ENCODE results near the gene OR52A1.

The OR52A1 gene

DNA sequence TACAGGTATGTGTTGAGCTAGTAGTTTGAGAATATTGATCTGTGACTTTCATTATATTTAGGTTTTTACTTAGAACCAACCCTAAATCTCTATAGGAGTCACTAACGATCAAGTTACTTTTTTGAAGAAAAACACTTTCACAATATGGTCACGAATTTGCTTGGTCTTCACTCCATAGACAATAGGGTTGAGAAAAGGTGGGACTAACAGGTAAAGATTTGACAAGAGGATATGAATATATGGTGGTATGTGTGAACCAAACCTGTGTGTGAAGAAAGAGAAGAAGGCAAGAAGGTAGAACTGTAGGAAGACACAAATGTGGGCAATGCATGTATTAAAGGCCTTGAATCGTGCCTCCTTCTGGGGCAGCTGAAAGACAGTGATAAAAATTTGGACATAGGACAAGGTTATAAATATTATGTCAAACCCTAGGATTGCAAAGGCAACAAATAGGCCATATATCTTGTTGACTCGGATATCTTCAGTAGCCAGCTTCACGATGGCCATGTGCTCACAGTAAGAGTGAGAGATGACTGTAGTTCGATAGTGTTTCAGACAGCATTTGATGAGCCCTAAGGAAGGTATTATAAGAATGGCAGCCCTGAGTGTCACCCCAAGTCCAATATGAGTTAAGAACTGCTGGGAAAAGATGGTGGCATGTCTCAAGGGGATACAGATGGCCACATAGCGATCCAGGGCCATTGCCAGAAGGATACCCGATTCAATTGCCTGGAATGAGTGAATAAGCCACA lies 22.8 kb downstream of the OR52A1 start:
- DNase-seq, result no peak

- DNase-seq, result no peak
These were observed 25.1 kb downstream of the OR52A1 start for GRCh38 chr11:5129457-5129877.

GRCh38 chr11:5124891-5125620 lies 29.5 kb downstream of the OR52A1 start:
- no peak for DNase-seq

DNA sequence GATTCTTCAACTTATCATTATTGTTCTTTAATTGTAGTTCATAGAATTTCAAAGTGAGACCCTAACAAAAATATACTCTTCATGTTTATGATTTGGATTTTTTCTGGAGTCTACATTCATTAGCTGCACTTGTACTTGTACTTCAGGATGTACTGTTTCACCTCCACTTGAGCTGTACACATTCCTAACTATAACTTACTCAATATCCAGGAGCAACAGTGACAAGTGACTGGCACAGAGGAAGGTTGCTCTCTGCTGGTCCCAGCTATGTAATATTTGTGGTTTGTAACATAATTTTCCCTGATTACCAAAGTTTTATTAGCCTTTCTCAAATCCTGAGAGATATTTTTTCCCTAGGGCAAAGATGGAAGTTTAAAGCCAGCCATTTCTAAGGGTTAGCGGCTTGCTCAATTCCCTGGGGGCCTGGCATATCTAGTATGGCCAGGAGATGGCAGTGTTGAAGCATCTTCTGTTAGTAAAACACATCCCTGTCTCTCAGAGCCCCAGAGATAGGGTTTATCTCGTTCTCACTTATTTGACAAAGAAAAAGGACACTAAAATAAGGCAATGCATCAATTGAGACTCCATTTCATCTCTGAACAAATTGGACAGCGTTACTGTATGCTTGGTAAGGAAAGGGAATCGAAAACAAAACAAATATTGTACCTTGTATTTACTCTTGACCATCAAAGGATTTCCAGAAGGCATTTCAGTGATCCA lies 30.6 kb downstream of the OR52A1 start:
- peak; percentile 69 for DNase-seq

- no peak for DNase-seq
These were observed 35.7 kb downstream of the OR52A1 start for GRCh38 chr11:5118893-5119292.

GRCh38 chr11:5117588-5117987 lies 37.0 kb downstream of the OR52A1 start:
- DNase-seq, result no peak

DNA sequence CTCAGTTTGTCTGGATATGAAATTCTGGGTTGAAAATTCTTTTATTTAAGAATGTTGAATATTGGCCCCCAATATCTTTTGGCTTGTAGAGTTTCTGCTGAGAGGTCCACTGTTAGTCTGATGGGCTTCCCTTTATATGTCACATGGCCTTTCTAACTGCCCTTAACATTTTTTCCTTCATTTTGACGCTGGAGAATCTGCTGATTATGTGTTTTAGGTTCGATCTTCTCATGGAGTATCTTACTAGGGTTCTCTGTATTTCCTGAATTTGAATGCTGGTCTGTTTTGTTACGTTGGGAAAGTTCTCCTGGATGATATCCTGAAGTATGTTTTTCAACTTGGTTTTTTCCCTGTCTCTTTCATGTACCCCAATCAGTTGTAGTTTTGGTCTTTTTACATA lies 39.2 kb downstream of the OR52A1 start:
- no peak for DNase-seq

DNA sequence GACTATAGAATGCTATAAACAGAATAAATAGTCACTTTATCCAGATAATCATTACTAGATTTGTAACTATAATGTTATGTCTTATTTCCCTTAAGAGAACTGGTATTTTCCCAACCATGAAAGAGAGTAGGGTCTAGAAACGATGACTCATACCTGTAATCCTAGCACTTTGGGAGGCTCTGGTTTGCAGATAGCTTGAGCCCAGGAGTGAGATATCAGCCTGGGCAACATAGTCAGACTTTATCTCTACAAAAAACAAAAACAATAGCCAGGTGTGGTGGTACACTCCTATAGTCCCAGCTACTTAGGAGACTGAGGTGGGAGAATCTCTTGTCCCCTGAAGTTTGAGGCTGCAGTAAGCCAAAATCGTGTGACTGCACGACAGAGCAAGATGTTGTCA lies 47.3 kb downstream of the OR52A1 start:
- DNase-seq, result no peak

DNA sequence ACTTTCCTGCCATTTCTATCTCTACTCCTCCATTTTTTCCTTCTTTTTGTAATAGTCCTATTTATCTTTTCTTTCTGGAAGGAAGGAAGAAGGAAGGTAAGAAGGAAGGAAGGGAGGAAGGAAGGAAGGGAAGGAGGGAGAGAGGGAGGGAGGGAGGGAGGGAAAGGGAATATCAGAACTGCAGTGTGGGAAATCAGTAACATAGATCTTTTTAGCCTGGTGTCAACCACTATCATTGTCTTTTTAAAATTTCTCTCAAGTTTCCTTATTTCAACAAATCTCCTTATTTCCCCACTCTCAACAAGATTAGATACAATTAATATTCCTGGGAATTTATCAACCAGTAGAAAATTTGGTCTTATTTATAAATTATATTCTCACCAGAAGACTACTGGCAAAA lies 51.5 kb downstream of the OR52A1 start:
- no peak for DNase-seq

DNA sequence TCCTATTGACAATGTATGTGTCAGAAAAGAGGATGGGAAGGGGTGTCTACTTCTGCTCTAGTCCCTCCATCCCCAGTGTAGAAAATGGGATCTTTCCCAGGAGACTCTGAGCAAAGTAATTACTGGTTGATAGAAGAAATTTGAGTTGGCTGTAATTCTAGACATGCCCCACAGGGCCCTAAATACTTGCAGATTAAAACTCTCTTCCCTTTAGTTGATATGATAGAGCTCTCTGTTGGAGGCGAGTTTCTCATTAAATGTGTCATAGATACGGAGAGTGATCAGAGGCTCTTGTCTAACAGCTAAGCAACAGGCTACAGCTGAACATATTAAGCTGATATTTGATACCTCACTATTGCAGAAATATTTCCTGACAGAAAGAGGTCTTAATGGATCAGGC lies 52.3 kb downstream of the OR52A1 start:
- DNase-seq, result no peak

DNA sequence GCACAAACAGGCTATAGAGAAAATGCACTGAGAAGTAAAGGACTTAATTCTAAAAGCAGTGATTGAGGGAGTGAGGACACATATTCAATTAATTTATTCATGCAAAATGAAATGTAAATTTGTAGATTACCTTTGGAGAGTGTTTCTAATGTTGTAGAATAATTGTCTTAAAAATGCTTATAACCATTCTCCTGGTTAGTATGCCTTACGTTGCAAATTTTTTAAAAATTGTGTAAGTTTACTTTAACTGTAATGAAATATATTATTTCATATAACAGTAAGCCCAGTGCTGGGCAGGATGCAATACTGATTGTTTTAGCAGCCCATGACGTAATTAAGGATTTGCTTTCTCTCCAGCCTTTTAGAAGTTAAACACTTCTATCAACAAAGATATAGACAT lies 58.5 kb downstream of the OR52A1 start:
- no peak for DNase-seq

Data from midbrain (tissue), 1 donor.